CD1c-positive myeloid dendritic cell (primary cell): ENCODE data around the gene TBC1D4.
"Not testable (repeated sequence)": the region's sequence is repeated elsewhere in the genome, so short reads cannot be mapped to it uniquely, and the experiment has no call there.

Experiments used
- DNase-seq: peaks from one replicate; pipeline ENCODE4 v3.0.0-alpha.2; 2016; ENCODE audit errors: extremely low spot score

TBC1D4 gene

GRCh38 chr13:75326173-75327134, 155.5 kb downstream of the TBC1D4 start:
- peak; percentile 58 for DNase-seq

- no peak for DNase-seq
Observed at GRCh38 chr13:75325711-75326110, 156.3 kb downstream of the TBC1D4 start.

- no peak for DNase-seq
Observed at GRCh38 chr13:75324413-75324940, 157.5 kb downstream of the TBC1D4 start.

GRCh38 chr13:75321084-75321483, 160.9 kb downstream of the TBC1D4 start:
- no peak for DNase-seq

GRCh38 chr13:75319254-75319653, 162.7 kb downstream of the TBC1D4 start:
- peak; percentile 51 for DNase-seq

- DNase-seq: no peak
Observed at GRCh38 chr13:75318138-75318833, 163.7 kb downstream of the TBC1D4 start.

GRCh38 chr13:75316427-75316826, 165.5 kb downstream of the TBC1D4 start:
- DNase-seq: peak; percentile 28

- DNase-seq: no peak
Observed at GRCh38 chr13:75312884-75313520, 169.0 kb downstream of the TBC1D4 start.

- peak; percentile 50 for DNase-seq
Observed at GRCh38 chr13:75309981-75310580, 171.9 kb downstream of the TBC1D4 start.

- no peak for DNase-seq
Observed at GRCh38 chr13:75308222-75308621, 173.7 kb downstream of the TBC1D4 start.

GRCh38 chr13:75307370-75307949, 174.5 kb downstream of the TBC1D4 start:
- DNase-seq: no peak

GRCh38 chr13:75306967-75307366, 175.0 kb downstream of the TBC1D4 start:
- not testable (repeated sequence) for DNase-seq

- DNase-seq: no peak
Observed at GRCh38 chr13:75305059-75305458, 176.9 kb downstream of the TBC1D4 start.

GRCh38 chr13:75303263-75303662, 178.7 kb downstream of the TBC1D4 start:
- no peak for DNase-seq

GRCh38 chr13:75302071-75302698, 179.8 kb downstream of the TBC1D4 start:
- no peak for DNase-seq

- DNase-seq: no peak
Observed at GRCh38 chr13:75299913-75300862, 181.8 kb downstream of the TBC1D4 start.

- DNase-seq: no peak
Observed at GRCh38 chr13:75299246-75299645, 182.7 kb downstream of the TBC1D4 start.

- no peak for DNase-seq
Observed at GRCh38 chr13:75296641-75297040, 185.3 kb downstream of the TBC1D4 start.

- no peak for DNase-seq
Observed at GRCh38 chr13:75295201-75295600, 186.8 kb downstream of the TBC1D4 start.

GRCh38 chr13:75294110-75294509, 187.9 kb downstream of the TBC1D4 start:
- no peak for DNase-seq
